Limb (tissue), 2 donors: ENCODE data around the gene LETM1.

Experiments used
- DNase-seq, 2 donors: peaks; one replicate each; pipeline ENCODE4 v3.0.0-alpha.2; 2016; ENCODE audit errors: extremely low spot score in 2 of 2

LETM1 gene

DNA sequence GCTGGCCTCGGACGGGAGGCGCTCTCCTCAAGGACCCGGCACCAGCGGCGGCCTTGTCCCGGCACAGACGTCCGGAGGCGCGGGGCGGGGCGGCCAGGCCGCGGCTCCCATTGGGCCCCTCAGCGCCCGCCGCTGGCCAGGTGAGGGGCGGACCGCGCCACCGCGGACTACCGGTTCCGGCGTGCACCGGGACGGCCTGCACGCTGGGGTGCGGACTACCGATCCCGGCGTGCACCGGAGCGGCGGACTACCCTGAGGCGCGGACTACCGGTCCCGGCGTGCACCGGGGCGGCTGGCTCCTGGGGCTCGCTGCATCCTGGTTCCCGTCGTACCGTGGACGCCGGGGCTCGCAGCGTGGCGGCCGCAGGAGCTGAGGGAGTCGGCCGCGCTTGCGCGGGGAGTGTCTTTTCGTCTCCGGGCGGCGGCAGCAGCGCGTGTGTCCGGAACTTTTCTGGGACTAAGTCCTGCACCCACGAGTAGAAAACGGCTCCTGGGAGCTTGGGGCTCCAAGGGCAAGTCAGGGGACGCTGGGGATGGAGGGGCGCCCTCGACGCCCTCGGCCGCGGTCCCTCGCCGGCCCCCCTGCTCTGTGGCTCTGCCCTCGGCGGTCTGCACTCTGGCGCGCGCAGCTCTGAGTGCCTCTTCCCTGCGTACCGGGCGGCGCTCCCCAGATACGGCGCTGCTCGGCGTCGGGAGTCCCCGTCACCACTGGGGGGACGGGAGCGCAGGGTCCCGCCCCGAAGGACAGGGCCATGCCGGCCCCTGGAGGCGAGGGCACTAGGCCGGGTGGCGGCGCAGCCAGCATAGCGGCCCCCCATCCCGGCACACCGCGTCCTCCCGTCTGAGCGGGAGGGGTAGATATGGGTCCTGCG, at the start of gene LETM1:
Gene LETM1, minus strand, starts transcription at position 86 of the 872 bp plus-strand sequence. CDS start 206 bp downstream, outside the sequence.
- DNase-seq, result peak; percentile 92 to 96

DNA sequence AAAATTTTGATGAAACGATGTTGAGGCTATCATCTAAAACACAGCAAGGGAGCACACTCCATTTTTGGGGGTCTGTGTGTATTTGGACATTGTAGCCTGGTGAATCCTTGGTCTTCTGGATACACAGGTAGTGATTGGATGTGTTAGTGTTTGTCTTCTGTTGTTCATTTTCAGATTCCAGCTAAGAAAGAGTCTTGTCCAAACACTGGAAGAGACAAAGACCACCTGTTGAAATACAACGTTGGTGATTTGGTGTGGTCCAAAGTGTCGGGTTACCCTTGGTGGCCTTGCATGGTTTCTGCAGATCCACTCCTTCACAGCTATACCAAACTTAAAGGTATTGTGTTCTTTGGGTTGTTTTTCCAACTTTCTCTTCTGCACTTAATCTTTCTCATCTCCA, 48.1 kb upstream of the LETM1 start:
- DNase-seq, result no peak

DNA sequence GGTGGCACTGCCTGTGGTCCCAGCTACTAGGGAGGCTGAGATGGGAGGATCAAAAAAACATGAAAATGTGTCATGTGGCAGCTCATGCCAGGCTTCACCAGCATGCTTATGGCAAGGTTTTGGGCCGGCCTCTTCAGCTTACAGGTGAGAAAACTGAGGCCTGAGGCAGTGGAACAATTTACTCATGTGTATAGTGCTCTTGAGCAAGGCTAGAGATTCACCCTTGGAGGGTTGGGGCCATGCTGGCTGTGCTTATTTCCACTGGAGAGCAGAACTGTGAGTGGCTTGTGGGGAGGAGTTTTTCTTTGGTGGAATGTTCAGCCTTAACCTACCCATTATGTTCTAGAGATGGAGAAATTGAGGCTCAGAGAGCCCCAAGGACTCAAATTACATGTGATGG, 47.1 kb upstream of the LETM1 start:
- DNase-seq, result no peak

DNA sequence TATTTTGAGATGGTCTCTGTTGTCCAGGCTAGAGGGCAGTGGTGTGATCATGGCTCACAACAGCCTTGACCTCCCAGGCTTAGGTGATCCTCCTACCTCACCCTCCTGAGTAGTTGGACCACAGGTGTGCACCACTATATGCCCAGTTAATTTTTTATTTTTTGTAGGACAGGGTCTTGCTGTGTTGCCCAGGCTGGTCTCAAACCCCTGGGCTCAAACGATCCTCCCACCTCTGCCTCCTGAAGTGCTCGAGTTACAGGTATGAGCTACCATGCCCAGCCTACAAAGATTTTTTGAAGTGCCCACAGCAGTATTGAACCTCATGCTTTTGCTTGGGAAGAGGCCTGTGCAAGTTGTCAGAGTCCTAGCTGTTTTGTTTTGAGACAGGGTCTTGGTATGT, 46.3 kb upstream of the LETM1 start:
- DNase-seq, result no peak

DNA sequence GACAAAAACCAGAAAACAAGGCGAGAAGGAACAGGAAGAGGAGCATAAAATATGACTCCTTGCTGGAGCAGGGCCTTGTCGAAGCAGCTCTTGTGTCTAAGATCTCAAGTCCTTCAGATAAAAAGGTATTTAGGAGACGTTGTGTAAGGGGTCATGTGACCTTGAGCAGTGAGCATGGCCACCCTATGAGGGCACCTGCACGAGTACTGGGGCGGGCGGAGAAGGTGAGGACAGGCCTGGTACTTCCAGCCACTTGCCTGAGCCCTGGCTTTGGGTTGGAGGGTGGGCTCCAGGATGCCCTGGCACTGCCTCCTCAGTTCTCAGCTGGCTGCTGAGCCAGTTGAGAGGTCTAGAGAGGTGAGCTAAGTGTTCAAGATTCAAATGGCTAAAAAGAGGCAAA, 45.2 kb upstream of the LETM1 start:
- DNase-seq, result no peak

DNA sequence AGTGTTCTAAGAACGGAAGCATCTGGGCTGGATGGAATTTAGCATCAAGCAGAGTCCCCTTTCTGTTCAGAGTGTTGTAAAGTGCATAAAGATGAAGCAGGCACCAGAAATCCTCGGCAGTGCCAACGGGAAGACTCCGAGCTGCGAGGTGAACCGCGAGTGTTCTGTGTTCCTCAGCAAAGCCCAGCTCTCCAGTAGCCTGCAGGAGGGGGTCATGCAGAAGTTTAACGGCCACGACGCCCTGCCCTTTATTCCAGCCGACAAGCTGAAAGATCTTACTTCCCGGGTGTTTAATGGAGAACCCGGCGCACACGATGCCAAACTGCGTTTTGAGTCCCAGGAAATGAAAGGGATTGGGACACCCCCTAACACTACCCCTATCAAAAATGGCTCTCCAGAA, 44.7 kb upstream of the LETM1 start:
- no peak for DNase-seq

DNA sequence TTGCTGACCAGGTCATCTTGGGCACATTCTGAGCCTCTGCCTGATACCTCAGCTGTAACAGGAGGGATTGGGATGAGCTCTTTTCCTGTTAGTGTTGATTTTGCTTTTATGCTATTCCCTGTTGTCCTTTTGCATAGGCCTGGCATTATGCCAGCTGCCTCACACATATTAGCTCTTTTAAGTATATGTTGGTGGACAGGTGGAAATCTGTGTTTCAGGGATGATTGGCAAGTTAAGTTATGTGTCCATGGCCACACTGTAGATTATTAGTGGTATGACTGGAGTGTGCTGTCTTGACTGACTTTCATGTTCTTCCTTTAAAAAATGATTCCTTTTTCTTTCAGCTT, 44.1 kb upstream of the LETM1 start:
- no peak for DNase-seq

DNA sequence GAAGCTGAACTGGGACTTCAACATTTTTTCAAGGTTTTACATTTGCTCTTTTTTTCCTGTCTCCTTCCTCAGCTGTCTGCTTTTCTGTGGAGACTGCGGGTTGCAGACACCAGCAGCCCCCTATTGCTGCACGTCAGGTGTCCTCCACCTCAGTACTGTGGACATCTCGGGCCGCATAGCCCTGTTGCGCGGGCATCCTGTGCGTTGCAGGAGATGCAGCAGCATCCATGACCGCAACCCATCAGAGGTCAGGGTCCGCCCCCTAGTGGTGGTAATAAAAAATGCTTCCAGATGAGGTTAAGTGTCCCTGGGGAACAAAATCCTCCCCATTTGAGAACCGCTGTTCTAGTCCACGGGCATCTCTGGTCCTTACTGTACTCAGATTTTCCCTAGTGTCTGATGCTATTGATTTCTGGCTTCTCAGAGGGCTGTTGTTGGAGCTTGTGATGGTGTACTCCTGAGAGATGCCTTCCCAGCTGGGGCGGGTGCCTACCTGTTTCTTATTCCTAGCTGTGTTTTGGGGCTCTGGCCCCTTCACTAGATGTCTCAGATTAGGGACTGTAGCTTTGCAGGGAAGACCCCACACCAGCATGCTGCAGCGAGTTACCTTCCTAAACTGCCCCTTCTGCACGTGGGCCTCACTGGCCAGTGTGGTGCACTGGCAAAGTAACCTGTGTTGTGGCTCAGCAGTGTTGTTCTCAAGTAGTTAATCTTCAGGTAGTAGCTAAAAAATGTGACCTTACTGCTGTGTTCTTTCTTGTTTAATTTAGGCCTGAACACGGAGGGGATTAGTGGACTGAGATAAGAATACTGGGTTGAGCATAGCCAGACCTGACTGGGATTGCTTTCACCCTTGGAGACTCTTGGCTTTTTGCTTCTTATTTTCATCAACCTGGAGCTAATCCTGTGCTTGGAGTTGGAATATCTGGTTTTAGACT, 43.5 kb upstream of the LETM1 start:
- DNase-seq, result peak; percentile 72 to 74

DNA sequence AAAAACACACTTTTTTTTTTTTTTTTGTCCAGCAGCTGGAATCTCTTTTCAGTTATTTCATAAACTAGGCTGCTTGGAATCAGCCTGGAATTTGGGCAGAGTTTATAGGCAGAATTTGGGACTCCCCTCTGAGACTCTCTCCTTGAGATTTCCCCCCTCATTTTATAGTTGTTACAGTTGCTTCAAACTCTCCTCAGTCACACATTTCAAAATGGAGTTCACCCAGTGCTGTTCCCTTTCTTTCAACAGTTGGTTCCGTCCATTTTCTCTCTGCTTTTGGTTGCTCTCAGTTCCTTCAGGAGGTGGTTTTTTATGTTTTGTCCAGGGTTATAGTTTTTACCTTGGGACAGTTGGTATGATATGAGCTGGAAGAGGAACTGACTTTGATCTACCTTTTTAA, 42.7 kb upstream of the LETM1 start:
- DNase-seq, result no peak

DNA sequence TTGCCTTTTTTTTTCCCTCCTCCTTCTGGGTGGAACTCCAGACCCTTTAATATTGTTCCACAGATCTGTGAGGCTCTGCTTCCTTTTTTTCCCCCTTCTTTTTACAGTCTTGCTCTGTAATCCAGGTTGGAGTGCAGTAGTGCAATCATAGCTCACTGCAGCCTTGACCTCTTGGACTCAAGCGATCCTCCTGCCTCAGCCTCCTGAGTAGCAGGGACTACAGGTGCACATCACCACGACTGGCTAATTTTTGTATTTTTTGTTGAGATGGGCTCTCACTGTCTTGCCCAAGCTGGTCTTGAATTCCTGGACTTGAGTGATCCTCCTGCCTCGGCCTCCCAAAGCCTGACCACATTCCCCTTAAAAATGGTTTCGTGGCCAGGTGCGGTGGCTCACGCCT, 42.1 kb upstream of the LETM1 start:
- no peak for DNase-seq

DNA sequence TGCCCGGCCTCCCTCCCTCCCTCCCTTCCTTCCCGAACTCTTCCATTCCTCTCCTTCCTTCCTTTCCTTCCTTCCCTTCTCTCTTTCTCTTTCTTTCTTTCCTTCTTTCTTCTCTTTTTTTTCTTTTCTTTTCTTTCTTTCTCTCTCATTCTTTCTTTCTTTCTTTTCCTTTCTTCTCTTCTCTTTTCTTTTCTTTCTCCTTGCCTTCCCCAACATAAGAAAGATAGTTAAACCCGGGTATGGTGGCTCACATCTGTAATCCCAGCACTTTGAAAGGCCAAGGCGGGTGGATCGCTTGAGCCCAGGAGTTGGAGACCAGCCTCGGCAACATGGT, 40.7 kb upstream of the LETM1 start:
- no peak for DNase-seq

DNA sequence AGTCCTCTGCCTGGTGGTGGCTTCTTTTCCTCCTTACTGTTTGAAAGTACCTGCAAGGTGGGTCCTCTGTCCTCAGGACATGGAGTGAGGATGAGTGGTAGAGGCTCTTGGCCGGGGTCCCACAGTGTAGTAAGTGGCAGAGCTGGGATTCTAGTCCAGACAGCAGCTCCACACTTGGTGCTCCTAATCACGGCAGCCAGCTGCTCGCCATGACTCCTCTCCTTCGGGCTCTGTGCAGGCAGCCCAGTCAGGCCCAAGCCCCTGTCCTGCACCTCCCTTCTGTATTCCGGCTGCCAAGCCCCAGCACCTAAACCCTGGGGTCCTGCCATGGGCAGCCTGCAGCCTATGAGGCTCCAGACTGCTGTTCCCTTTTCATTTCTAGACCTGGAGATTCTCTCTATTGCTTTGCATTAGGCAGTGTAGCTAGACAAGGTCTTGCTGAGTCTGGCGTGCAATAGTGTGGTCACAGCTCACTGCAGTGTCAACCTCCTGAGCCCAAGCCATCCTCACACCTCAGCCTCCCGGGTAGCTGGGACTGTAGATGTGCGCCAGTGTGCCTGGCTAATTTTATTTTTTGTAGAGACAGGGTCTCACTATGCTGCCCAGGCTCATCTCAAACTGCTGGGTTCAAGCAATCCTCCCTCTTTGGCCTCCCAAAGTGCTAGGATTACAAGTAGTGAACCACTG, 40.2 kb upstream of the LETM1 start:
- no peak for DNase-seq

DNA sequence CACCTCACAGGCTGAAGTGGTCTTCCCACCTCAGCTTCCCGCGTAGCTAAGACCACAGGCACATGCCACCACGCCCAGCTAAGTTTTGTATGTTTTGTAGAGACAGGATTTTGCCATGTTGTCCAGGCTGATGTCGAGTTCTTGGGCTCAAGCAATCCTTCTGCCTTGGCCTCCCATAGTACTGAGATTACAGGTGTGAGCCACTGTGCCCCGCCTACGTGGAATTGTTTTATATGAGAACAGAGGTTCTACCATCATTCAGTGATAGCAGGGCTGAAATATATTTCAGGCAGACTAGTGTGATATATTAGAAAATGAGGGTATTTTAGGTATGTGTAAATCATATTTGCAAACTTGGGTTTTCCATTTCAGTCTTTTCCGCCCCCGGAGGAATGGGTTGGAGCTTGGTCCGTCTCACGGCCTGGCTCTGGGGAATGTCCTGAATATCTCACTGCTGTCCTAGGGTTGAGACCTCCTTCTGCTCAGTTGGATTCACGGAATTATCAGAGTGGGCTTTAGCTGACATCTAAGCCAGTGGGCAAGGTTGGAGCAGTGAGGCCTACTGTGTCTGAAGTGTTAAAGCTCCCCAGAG, 35.1 kb upstream of the LETM1 start:
- DNase-seq, result no peak

DNA sequence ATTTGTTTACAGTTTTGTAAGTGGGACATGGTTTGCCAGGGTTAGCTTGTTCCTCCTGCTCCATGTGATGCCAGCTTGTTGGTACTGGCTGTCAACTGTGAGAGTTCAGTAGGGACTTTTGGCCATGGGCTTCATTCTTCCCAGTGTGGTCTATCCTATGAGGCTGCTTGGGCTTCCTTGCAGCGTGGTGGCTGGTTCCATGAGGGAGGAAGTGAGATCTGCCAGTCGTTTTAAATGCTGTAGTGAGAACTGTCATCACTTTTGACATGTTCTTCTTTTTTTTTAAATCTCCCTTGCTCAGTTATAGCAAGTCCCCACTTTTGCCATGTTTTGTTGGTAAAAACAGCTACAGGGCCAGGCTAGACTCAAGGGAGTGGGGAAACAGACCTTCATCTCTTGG, 31.1 kb upstream of the LETM1 start:
- no peak for DNase-seq

DNA sequence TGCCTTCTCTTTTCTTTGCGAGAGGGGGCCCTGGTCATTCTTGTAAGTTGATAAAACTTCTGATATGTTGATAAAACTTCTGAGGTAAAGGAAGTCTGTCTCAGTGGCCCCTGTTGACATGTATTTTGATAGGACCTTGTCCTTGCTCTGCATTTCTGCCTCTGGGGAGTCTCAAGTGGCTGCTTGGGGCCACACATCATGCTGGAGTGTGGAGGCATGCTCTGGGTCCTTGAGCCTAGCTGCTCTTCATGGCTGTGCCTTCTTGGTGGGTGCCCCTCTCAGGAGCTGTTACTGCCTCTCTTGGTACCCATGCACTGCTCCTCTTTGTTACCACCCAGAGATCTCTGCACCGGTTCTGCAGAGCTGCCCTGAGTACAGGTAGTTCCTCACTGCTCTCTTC, 29.5 kb upstream of the LETM1 start:
- no peak for DNase-seq

DNA sequence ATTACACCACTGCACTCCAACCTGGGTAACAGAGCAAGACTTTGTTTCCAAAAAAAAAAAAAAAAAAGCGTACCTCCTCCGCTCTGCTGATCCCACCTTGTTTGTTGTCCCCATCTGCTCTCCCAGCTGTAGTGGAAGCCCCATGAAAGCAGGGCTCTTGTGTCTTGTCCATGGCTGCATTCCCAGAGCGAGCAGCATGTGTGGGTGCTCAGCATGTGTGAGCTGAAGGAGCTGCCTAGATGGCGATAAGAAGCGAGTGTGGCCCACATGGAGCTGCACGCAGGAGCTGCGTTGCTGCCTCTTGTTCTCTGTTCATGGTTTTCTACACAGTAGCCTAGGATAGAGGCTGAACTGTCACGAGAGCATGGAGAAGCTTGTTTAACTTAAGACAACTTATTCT, 27.6 kb upstream of the LETM1 start:
- DNase-seq, result no peak

DNA sequence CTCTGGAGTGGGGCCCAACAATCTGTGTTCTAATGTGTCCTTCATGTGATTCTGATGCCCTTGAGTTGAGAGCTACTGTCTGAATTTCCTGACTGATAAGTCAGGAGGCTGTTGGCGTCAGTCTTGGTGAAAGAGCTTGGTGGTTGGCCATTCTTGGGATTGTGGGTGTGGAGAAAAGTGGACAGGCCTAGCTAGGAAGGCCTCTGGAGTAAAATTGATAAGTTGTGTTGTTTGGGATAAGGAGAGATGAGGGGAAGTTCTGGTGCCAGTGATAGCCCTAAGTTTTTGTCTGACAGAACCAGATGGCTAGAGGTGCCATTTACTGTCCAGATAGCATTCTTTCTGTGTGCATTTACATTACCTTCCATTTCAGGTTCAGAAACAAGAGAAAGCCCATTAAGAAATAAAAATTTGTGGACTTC, 26.9 kb upstream of the LETM1 start:
- no peak for DNase-seq

DNA sequence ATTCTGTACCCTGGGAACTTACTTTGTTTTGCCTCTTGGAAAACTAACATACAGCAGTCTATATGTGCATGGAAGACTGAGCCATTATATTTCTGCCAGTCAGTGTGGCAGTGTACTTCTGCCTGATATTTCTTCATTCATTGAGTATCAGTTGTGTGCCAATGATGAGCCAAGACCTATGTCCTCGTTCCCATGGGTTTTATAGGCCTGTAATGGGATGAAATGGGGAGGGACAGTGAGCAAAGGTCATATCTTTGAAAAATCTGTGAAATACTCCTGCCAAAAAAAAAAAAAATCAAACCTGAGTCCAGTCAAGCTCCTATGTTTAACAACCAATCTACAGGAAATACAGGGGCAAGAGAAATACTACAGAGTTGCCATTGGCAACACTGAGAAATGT, 24.4 kb upstream of the LETM1 start:
- DNase-seq, result no peak

DNA sequence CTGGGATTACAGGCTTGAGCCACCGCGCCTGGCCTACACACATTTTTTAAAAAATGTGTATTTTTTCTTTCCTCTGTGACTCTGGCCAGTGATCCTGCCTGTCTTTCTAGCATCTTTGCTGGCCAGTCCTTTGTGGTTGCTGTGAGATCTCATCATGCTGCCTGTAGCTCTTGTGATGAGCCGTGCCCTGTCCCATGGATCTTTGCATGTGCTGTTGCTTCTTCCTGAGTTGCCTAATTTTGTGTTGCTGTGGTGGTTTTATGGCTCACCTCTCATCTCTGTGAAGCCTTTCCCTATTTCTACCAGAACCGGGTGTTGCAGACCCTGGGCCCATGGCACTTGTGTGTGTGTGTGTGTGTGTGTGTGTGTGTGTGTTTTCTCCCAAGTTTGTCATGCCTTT, 23.5 kb upstream of the LETM1 start:
- no peak for DNase-seq

DNA sequence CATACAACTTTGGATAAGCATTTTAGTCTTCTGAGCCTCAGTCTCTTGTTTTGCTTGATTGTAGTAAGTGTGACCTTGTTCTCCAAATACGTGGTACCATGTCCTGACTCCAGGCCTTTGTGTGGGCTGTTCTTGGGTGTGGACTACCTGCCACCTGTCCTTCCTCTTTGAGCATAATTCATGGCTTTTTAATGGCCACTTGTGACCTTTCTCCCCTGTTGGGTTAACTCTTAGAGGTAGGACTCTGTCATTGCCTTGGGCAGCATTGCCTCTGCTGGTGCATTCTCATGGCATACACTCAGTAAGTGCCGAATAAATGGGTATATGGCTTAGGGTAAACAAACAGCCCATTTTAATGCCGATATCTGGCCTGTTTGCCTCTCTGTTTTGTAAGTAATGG, 18.2 kb upstream of the LETM1 start:
- DNase-seq, result no peak

DNA sequence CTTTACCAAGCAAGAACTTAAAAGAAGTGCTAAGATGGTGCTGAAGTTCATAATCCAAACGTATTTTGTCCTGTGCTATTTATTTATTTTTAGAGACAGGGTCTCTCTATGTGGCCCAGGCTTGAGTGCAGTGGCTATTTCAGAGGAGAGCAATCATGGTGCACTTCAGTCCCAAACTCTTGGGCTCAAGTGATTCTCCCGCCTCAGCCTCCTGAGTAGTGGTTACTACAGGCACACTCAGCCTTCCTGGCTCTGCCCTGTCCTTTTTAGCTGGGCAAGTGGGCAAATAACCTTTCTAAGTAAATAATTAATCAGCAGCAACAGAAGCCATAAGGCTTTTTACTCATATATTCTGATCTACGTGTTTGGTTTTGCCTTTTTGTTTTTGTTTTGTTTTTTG, 17.8 kb upstream of the LETM1 start:
- no peak for DNase-seq

DNA sequence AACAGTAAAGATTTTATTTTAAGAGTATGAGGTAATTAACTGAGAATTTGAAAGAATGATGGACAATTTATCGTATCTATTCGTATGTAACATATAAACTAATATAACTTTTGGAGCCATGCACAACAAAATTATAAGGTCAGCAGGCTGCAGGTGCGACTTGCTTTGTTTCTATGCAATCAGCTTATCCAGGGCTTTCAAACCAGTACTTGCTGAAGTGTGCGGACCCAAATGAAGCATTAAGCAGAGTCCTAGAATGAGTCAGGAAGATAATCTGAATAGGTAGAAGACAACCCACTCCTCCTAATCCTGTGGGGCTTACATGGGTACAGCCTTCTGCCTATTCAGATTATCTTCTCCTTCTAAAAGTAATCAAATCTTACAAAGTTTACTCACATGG, 17.3 kb upstream of the LETM1 start:
- no peak for DNase-seq
